ENCODE data around the gene MSANTD1. TPM values are rescaled to one million over a fixed set of nuclear protein-coding genes. Genes with fewer than 3 reads are reported as not detected.

The MSANTD1 gene
- total and polyA plus RNA-seq, 7 donors: 0.11 to 0.94 (median 0.34) TPM

- ATAC-seq (no peak), DNase-seq (no peak)
- 97 to 98% (median 97%) methylated on average over 15 to 17 of the region's 17 CpGs for WGBS, 3 donors
- intact Hi-C loops (cut with DNase I): no loop called here
- H3K9me3 ChIP-seq: no peaks in the 10 kb centered on the region
- TF ChIP-seq CTCF (IDR thresholded peaks at IDR 0.05): no peak
- H3K4me1 ChIP-seq: no peaks in the 10 kb centered on the region
- no peaks in the 10 kb centered on the region for H3K27me3 ChIP-seq (ENCODE audit: insufficient read depth in 3 of 3, low read length in 2 of 3)
- no peak overlapping the region for H3K4me3 ChIP-seq
- no peak overlapping the region for H3K27ac ChIP-seq
- H3K36me3 ChIP-seq (ENCODE audit: insufficient read depth in 1 of 2, low read depth in 1 of 2): peaks cover 11 to 88% of the 10 kb centered on the region in 2 donors
Measured at GRCh38 chr4:3209551-3210325, 39.2 kb upstream of the MSANTD1 start.

GRCh38 chr4:3210467-3210866 lies 38.5 kb upstream of the MSANTD1 start:
- DNase-seq: no peak

GRCh38 chr4:3211866-3212265 lies 37.1 kb upstream of the MSANTD1 start:
- no peak for TF ChIP-seq CTCF (IDR thresholded peaks at IDR 0.05)
- H3K27ac ChIP-seq: no peak overlapping the region
- ATAC-seq: no peak
- intact Hi-C loops (cut with DNase I): no loop called here
- H3K9me3 ChIP-seq: no peaks in the 10 kb centered on the region
- no peak overlapping the region for H3K4me3 ChIP-seq
- no peaks in the 10 kb centered on the region for H3K27me3 ChIP-seq (ENCODE audit: insufficient read depth in 3 of 3, low read length in 2 of 3)
- no peaks in the 10 kb centered on the region for H3K4me1 ChIP-seq
- 95 to 96% (median 95%) methylated on average over 8 of the region's 8 CpGs for WGBS, 3 donors
- peaks cover 11 to 98% of the 10 kb centered on the region in 2 donors for H3K36me3 ChIP-seq (ENCODE audit: insufficient read depth in 1 of 2, low read depth in 1 of 2)
- DNase-seq: peak in 1 of 2 donors; percentile 5

More at GRCh38 chr4:3210467-3210866, 38.5 kb upstream of the MSANTD1 start:
- intact Hi-C loops (cut with DNase I): no loop called here
- WGBS, 3 donors: 94 to 97% (median 97%) methylated on average over 6 of the region's 6 CpGs
- Histone ChIP-seq H3K9me3 (no peaks in the 10 kb centered on the region), H3K4me1 (no peaks in the 10 kb centered on the region), H3K27ac (no peak overlapping the region), H3K36me3 (ENCODE audit: insufficient read depth in 1 of 2, low read depth in 1 of 2) (peaks cover 11 to 95% of the 10 kb centered on the region in 2 donors), H3K4me3 (no peak overlapping the region), H3K27me3 (ENCODE audit: insufficient read depth in 3 of 3, low read length in 2 of 3) (no peaks in the 10 kb centered on the region)
- TF ChIP-seq CTCF (IDR thresholded peaks at IDR 0.05): no peak
- no peak for ATAC-seq

- H3K27me3 ChIP-seq (ENCODE audit: insufficient read depth in 3 of 3, low read length in 2 of 3): no peaks in the 10 kb centered on the region
- H3K4me3 ChIP-seq: no peak overlapping the region
- ATAC-seq (peak in 1 of 4 donors; percentile 70), DNase-seq (peak in 1 of 2 donors; percentile 23)
- no peak for TF ChIP-seq CTCF (IDR thresholded peaks at IDR 0.05)
- no peaks in the 10 kb centered on the region for H3K4me1 ChIP-seq
- 79 to 95% (median 85%) methylated on average over 12 of the region's 12 CpGs for WGBS, 3 donors
- intact Hi-C loops (cut with DNase I): no loop called here
- H3K36me3 ChIP-seq (ENCODE audit: insufficient read depth in 1 of 2, low read depth in 1 of 2): peaks cover 11 to 98% of the 10 kb centered on the region in 2 donors
- H3K9me3 ChIP-seq: no peaks in the 10 kb centered on the region
- no peak overlapping the region for H3K27ac ChIP-seq
Measured at GRCh38 chr4:3212391-3213105, 36.4 kb upstream of the MSANTD1 start.

All from psoas muscle (tissue), 8 donors.